Measurements from ENCODE around the gene BAZ2A.

The BAZ2A gene

DNA sequence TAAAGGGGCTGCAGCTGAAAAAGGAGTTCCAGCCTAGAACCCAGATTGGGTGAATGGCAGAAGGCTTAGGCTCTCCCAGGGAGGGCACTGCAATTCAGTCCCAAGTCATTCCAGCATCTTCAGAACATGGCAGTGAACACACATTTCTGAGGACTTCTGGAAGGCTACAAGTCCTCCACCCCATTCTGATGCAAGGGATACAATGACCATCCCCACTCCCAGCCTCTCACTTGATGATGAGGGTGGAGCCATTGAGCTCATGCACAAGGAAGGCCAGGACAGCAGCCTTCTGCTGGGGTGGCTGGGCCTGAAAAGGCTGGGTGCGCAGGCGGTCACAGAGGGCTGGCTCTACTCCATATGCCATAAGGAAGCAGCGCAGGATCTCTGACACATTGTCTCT lies 25.8 kb downstream of the BAZ2A start:
- Histone ChIP-seq H3K27ac (ENCODE audit: extremely low read depth, low read depth, low read length) (no peak overlapping the region), H3K9me3 (ENCODE audit: control insufficient read depth, insufficient read depth, low read depth, low read length) (no peaks in the 10 kb centered on the region), H3K4me1 (ENCODE audit: control insufficient read depth, insufficient read depth, low read length) (no peaks in the 10 kb centered on the region), H3K4me3 (ENCODE audit: low read depth, low read length) (no peak overlapping the region), H3K36me3 (ENCODE audit: control insufficient read depth in 2 of 2, insufficient read depth in 1 of 2, low read length in 2 of 2) (peaks cover 78 to 94% of the 10 kb centered on the region in 2 experiments)
- POLR2A ChIA-PET, result no interaction called here
- CTCF ChIA-PET, result interaction anchor here (0.7 to 1.5 kb wide), 2 partner anchors 33 to 322 kb away, joined by 3 read pairs; no protein-coding TSS in a partner anchor
- TF ChIP-seq ZNF114 (tag by site-specific recombination; IDR thresholded peaks at IDR 0.05), result no peak
- TF ChIP-seq ZNF560 (tag by site-specific recombination; IDR thresholded peaks at IDR 0.05; ENCODE audit: borderline replicate concordance), result no peak
- no peak for TF ChIP-seq ZNF112 (tag by site-specific recombination; IDR thresholded peaks at IDR 0.05)
- TF ChIP-seq KLF8 (tag by site-specific recombination; IDR thresholded peaks at IDR 0.05), result no peak
- TF ChIP-seq ZNF501 (tag by site-specific recombination; IDR thresholded peaks at IDR 0.05), result no peak
- TF ChIP-seq ZNF404 (tag by site-specific recombination; IDR thresholded peaks at IDR 0.05), result no peak
- TF ChIP-seq ZFP3 (tag by site-specific recombination; IDR thresholded peaks at IDR 0.05; ENCODE audit: low read depth), result no peak

GRCh38 chr12:56602239-56602638 lies 27.9 kb downstream of the BAZ2A start:
- no peaks in the 10 kb centered on the region for H3K4me1 ChIP-seq (ENCODE audit: control insufficient read depth, insufficient read depth, low read length)
- no peaks in the 10 kb centered on the region for H3K9me3 ChIP-seq (ENCODE audit: control insufficient read depth, insufficient read depth, low read depth, low read length)
- ChIA-PET POLR2A (interaction anchor here (1.3 to 2.7 kb wide), 2 partner anchors 34 to 123 kb away, joined by 3 to 12 read pairs; partner anchors contain the start of gene NACA), CTCF (interaction anchor here (0.6 to 4.8 kb wide), 10 partner anchors 8 to 100 kb away, joined by 3 to 51 read pairs (median 5); no protein-coding TSS in a partner anchor)
- H3K4me3 ChIP-seq (ENCODE audit: low read depth, low read length), result no peak overlapping the region
- TF ChIP-seq MEIS1 (CRISPR knock-in tag; IDR thresholded peaks at IDR 0.05; ENCODE audit: borderline replicate concordance), result no peak
- TF ChIP-seq, protein P1, sequence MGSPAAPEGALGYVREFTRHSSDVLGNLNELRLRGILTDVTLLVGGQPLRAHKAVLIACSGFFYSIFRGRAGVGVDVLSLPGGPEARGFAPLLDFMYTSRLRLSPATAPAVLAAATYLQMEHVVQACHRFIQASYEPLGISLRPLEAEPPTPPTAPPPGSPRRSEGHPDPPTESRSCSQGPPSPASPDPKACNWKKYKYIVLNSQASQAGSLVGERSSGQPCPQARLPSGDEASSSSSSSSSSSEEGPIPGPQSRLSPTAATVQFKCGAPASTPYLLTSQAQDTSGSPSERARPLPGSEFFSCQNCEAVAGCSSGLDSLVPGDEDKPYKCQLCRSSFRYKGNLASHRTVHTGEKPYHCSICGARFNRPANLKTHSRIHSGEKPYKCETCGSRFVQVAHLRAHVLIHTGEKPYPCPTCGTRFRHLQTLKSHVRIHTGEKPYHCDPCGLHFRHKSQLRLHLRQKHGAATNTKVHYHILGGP (tag by site-specific recombination; IDR thresholded peaks at IDR 0.05), result no peak
- no peak for TF ChIP-seq ZFP37 (tag by site-specific recombination; IDR thresholded peaks at IDR 0.05)
- TF ChIP-seq ZNF10 (tag by site-specific recombination; IDR thresholded peaks at IDR 0.05), result no peak
- TF ChIP-seq ZBTB10 (tag by site-specific recombination; IDR thresholded peaks at IDR 0.05), result no peak
- no peak for TF ChIP-seq ZNF350 (tag by site-specific recombination; IDR thresholded peaks at IDR 0.05)
- no peak for TF ChIP-seq ZNF132 (tag by site-specific recombination; IDR thresholded peaks at IDR 0.05; ENCODE audit: borderline replicate concordance)
- TF ChIP-seq ZNF184 (tag by site-specific recombination; IDR thresholded peaks at IDR 0.05), result no peak
- no peak for TF ChIP-seq ZNF366 (tag by site-specific recombination; conservative IDR thresholded peaks at IDR 0.05)
- no peak for TF ChIP-seq ZEB2 (tag by site-specific recombination; IDR thresholded peaks at IDR 0.05)
- TF ChIP-seq ZIC2 (tag by site-specific recombination; IDR thresholded peaks at IDR 0.05), result no peak
- no peak for TF ChIP-seq TSHZ1 (tag by site-specific recombination; IDR thresholded peaks at IDR 0.05; ENCODE audit: borderline replicate concordance)
- TF ChIP-seq PRDM1 (tag by site-specific recombination; IDR thresholded peaks at IDR 0.05), result no peak
- TF ChIP-seq, protein P2, sequence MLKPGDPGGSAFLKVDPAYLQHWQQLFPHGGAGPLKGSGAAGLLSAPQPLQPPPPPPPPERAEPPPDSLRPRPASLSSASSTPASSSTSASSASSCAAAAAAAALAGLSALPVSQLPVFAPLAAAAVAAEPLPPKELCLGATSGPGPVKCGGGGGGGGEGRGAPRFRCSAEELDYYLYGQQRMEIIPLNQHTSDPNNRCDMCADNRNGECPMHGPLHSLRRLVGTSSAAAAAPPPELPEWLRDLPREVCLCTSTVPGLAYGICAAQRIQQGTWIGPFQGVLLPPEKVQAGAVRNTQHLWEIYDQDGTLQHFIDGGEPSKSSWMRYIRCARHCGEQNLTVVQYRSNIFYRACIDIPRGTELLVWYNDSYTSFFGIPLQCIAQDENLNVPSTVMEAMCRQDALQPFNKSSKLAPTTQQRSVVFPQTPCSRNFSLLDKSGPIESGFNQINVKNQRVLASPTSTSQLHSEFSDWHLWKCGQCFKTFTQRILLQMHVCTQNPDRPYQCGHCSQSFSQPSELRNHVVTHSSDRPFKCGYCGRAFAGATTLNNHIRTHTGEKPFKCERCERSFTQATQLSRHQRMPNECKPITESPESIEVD (tag by site-specific recombination; IDR thresholded peaks at IDR 0.05), result no peak
- peaks cover 83 to 99% of the 10 kb centered on the region in 2 experiments for H3K36me3 ChIP-seq (ENCODE audit: control insufficient read depth in 2 of 2, insufficient read depth in 1 of 2, low read length in 2 of 2)
- no peak overlapping the region for H3K27ac ChIP-seq (ENCODE audit: extremely low read depth, low read depth, low read length)

All from HEK293 (cell line).